ENCODE results near the gene SLC20A1.

The SLC20A1 gene

DNA sequence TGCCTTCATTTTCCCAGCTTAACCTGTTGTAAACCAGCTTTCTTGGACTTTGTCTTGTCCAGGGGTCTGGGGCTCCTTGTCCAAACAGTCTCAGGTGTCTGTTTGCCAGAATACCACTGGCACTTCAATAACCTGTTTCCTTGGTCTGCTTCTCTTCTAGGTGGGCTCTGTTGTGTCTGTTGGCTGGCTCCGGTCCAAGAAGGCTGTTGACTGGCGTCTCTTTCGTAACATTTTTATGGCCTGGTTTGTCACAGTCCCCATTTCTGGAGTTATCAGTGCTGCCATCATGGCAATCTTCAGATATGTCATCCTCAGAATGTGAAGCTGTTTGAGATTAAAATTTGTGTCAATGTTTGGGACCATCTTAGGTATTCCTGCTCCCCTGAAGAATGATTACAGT is 17.0 kb downstream of the SLC20A1 start:
- H3K4me3 ChIP-seq (ENCODE audit: low read length): no peak overlapping the region
- H3K79me2 ChIP-seq (ENCODE audit: control insufficient read depth, low read length): peaks cover 31% of the 10 kb centered on the region
- peaks cover 51% of the 10 kb centered on the region for H3F3A ChIP-seq (ENCODE audit: control insufficient read depth, insufficient read depth)
- H3K4me1 ChIP-seq (ENCODE audit: control insufficient read depth, low read length): no peaks in the 10 kb centered on the region
- no peaks in the 10 kb centered on the region for H3K9me2 ChIP-seq (replicated peaks; ENCODE audit: control insufficient read depth, low read length)
- no peak overlapping the region for H3K4me2 ChIP-seq (ENCODE audit: low read length)
- no peaks in the 10 kb centered on the region for H3K9me3 ChIP-seq (ENCODE audit: control insufficient read depth, insufficient read depth, low read length)
- H3K36me3 ChIP-seq (ENCODE audit: control insufficient read depth, low read length): peaks cover 78% of the 10 kb centered on the region
- H4K20me1 ChIP-seq (ENCODE audit: control insufficient read depth, insufficient read depth, low read depth, low read length): peaks cover 24% of the 10 kb centered on the region; the same call in 1 of the 2 replicates
- no peaks in the 10 kb centered on the region for H3K27me3 ChIP-seq (ENCODE audit: control insufficient read depth, low read length)
- H3K27ac ChIP-seq (ENCODE audit: low read depth, low read length): no peak overlapping the region
- TF ChIP-seq EZH2phosphoT487 (IDR thresholded peaks at IDR 0.05; ENCODE audit: borderline replicate concordance, low read length): no peak
- TF ChIP-seq, protein P1, sequence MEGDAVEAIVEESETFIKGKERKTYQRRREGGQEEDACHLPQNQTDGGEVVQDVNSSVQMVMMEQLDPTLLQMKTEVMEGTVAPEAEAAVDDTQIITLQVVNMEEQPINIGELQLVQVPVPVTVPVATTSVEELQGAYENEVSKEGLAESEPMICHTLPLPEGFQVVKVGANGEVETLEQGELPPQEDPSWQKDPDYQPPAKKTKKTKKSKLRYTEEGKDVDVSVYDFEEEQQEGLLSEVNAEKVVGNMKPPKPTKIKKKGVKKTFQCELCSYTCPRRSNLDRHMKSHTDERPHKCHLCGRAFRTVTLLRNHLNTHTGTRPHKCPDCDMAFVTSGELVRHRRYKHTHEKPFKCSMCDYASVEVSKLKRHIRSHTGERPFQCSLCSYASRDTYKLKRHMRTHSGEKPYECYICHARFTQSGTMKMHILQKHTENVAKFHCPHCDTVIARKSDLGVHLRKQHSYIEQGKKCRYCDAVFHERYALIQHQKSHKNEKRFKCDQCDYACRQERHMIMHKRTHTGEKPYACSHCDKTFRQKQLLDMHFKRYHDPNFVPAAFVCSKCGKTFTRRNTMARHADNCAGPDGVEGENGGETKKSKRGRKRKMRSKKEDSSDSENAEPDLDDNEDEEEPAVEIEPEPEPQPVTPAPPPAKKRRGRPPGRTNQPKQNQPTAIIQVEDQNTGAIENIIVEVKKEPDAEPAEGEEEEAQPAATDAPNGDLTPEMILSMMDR (IDR thresholded peaks at IDR 0.05; ENCODE audit: low read depth, low read length, poor library complexity, severe bottlenecking): no peak

DNA sequence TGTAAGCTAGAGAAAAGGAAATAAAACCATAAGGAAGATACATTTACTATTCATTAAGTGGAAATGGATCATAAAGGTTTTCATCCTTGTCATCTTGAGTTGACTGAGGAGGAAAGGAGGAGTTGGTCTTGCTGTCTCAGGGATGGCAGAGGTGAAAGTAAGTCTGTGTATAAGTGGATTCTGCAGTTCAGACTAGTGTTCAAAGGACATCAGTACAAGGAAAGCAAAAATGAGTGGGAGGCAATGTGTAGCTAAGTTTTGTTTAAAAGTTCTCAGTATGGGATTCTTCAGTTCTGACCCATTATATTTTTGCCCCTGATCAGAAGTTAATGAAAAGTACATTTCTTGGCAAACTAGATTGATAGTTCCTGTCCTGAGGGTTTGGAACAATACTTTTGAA is 18.9 kb downstream of the SLC20A1 start:
- no peaks in the 10 kb centered on the region for H3K4me1 ChIP-seq (ENCODE audit: control insufficient read depth, low read length)
- no peak overlapping the region for H3K27ac ChIP-seq (ENCODE audit: low read depth, low read length)
- peaks cover 12% of the 10 kb centered on the region; the same call in 1 of the 2 replicates for H4K20me1 ChIP-seq (ENCODE audit: control insufficient read depth, insufficient read depth, low read depth, low read length)
- H3K9me2 ChIP-seq (replicated peaks; ENCODE audit: control insufficient read depth, low read length): no peaks in the 10 kb centered on the region
- peaks cover 11% of the 10 kb centered on the region for H3K79me2 ChIP-seq (ENCODE audit: control insufficient read depth, low read length)
- no peak overlapping the region for H3K4me2 ChIP-seq (ENCODE audit: low read length)
- H3K9me3 ChIP-seq (ENCODE audit: control insufficient read depth, insufficient read depth, low read length): no peaks in the 10 kb centered on the region
- peaks cover 46% of the 10 kb centered on the region for H3F3A ChIP-seq (ENCODE audit: control insufficient read depth, insufficient read depth)
- no peaks in the 10 kb centered on the region for H3K27me3 ChIP-seq (ENCODE audit: control insufficient read depth, low read length)
- H3K4me3 ChIP-seq (ENCODE audit: low read length): no peak overlapping the region
- TF ChIP-seq, protein P1 (IDR thresholded peaks at IDR 0.05; ENCODE audit: low read depth, low read length, poor library complexity, severe bottlenecking): no peak
- TF ChIP-seq EZH2phosphoT487 (IDR thresholded peaks at IDR 0.05; ENCODE audit: borderline replicate concordance, low read length): no peak
- peaks cover 58% of the 10 kb centered on the region for H3K36me3 ChIP-seq (ENCODE audit: control insufficient read depth, low read length)

DNA sequence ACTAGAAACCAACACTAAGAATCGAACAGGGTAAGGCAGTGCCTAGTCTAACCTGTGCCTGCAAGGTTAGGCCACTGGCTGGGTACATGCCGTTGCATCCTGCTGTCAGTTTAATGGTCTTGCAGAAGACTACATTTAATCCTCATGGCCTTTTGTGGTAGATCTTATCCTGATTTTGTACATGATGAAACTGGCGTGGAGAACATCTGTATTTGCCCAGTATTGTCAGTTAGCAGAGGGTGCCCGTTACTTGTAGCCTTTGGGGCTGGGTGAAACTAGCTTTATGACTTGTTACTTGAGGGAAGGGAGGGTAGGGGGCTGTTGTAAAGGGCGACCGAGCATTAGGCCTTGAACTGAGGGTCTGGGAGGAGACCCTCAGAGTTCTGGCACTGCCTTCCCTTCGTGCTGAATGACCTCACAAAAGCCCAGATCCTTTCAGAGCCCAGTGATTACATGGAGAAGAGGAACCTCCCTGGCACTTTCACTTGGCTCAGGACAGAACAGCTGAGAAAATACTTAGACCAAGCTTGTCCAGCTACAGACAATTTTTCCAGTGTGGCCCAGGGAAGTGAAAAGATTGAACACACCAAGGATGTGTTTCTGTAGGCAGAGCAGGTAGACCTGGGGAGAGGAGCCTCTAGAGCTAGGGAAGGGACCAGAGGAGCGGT is 19.5 kb downstream of the SLC20A1 start:
- no peak overlapping the region for H3K4me2 ChIP-seq (ENCODE audit: low read length)
- TF ChIP-seq, protein P1 (IDR thresholded peaks at IDR 0.05; ENCODE audit: low read depth, low read length, poor library complexity, severe bottlenecking): no peak
- no peak for TF ChIP-seq EZH2phosphoT487 (IDR thresholded peaks at IDR 0.05; ENCODE audit: borderline replicate concordance, low read length)
- peaks cover 41% of the 10 kb centered on the region for H3F3A ChIP-seq (ENCODE audit: control insufficient read depth, insufficient read depth)
- H3K9me3 ChIP-seq (ENCODE audit: control insufficient read depth, insufficient read depth, low read length): no peaks in the 10 kb centered on the region
- no peaks in the 10 kb centered on the region for H3K9me2 ChIP-seq (replicated peaks; ENCODE audit: control insufficient read depth, low read length)
- no peak overlapping the region for H3K27ac ChIP-seq (ENCODE audit: low read depth, low read length)
- H3K36me3 ChIP-seq (ENCODE audit: control insufficient read depth, low read length): peaks cover 52% of the 10 kb centered on the region
- no peaks in the 10 kb centered on the region for H3K27me3 ChIP-seq (ENCODE audit: control insufficient read depth, low read length)
- H4K20me1 ChIP-seq (ENCODE audit: control insufficient read depth, insufficient read depth, low read depth, low read length): peaks cover 10% of the 10 kb centered on the region; the same call in 1 of the 2 replicates
- H3K4me1 ChIP-seq (ENCODE audit: control insufficient read depth, low read length): no peaks in the 10 kb centered on the region
- H3K79me2 ChIP-seq (ENCODE audit: control insufficient read depth, low read length): peaks cover 7% of the 10 kb centered on the region
- H3K4me3 ChIP-seq (ENCODE audit: low read length): no peak overlapping the region
